NCI-H1092 (cell line): ENCODE measurements around the gene HEATR3.

Source experiments
- DNase-seq: peaks from one replicate; lab custom pipeline; 2025; lab: John Stamatoyannopoulos, UW

Gene HEATR3

GRCh38 chr16:50056226-50056625 lies 9.5 kb upstream of the HEATR3 start:
- no peak for DNase-seq

GRCh38 chr16:50058091-50058771 lies 7.5 kb upstream of the HEATR3 start:
- DNase-seq = no peak

GRCh38 chr16:50059111-50059510 lies 6.7 kb upstream of the HEATR3 start:
- DNase-seq = no peak

- DNase-seq = no peak
Measured at GRCh38 chr16:50059669-50060068, 6.1 kb upstream of the HEATR3 start.

GRCh38 chr16:50061326-50061725 lies 4.4 kb upstream of the HEATR3 start:
- no peak for DNase-seq

- no peak for DNase-seq
Measured at GRCh38 chr16:50065241-50065623, 538 bp upstream of the HEATR3 start.

- DNase-seq = peak; percentile 32
Measured at GRCh38 chr16:50066482-50067289, 916 bp downstream of the HEATR3 start.

GRCh38 chr16:50067290-50067853 lies 1.6 kb downstream of the HEATR3 start:
- peak; percentile 2 for DNase-seq

GRCh38 chr16:50068550-50068949 lies 2.8 kb downstream of the HEATR3 start:
- no peak for DNase-seq

- DNase-seq = no peak
Measured at GRCh38 chr16:50069060-50069459, 3.3 kb downstream of the HEATR3 start.

GRCh38 chr16:50071075-50071671 lies 5.4 kb downstream of the HEATR3 start:
- DNase-seq = no peak

- no peak for DNase-seq
Measured at GRCh38 chr16:50072730-50073129, 7.0 kb downstream of the HEATR3 start.

GRCh38 chr16:50079397-50080140 lies 13.8 kb downstream of the HEATR3 start:
- no peak for DNase-seq

- no peak for DNase-seq
Measured at GRCh38 chr16:50081428-50082018, 15.8 kb downstream of the HEATR3 start.

GRCh38 chr16:50083996-50084395 lies 18.2 kb downstream of the HEATR3 start:
- no peak for DNase-seq

- no peak for DNase-seq
Measured at GRCh38 chr16:50086176-50086575, 20.4 kb downstream of the HEATR3 start.

- no peak for DNase-seq
Measured at GRCh38 chr16:50088302-50088701, 22.5 kb downstream of the HEATR3 start.

GRCh38 chr16:50092891-50093290 lies 27.1 kb downstream of the HEATR3 start:
- DNase-seq = no peak

GRCh38 chr16:50093607-50094539 lies 28.1 kb downstream of the HEATR3 start:
- no peak for DNase-seq

- no peak for DNase-seq
Measured at GRCh38 chr16:50096791-50097190, 31.0 kb downstream of the HEATR3 start.
